H7 (cell line): Measurements from ENCODE around the gene FIGLA. TPM values are rescaled to one million over a fixed set of nuclear protein-coding genes. Genes with fewer than 3 reads are reported as not detected.

ENCODE experiments used
- DNase-seq: peaks from one replicate; pipeline ENCODE4 v3.0.0; 2012
- H3K27me3 ChIP-seq: 2 replicates; pipeline ENCODE4 v1.6.0; 2011; ENCODE audit warnings: mild to moderate bottlenecking, low read length; ENCODE audit not compliant: control insufficient read depth, insufficient read depth
- H3K36me3 ChIP-seq: replicated peaks from 2 replicates; pipeline ENCODE4 v1.5.1; 2011; ENCODE audit warnings: low read length; ENCODE audit not compliant: control insufficient read depth, insufficient read depth
- H3K4me3 ChIP-seq: 2 replicates; pipeline ENCODE4 v1.5.1; 2011; ENCODE audit warnings: low read depth, mild to moderate bottlenecking, control low read depth, low read length, moderate library complexity; ENCODE audit not compliant: insufficient read depth
- total RNA-seq: library from RNA; depleted of rRNA; stranded (reverse); fragments of >200 nt; shearing (Covaris generic); gene quantifications from 2 replicates; pipeline ENCODE4 v1.2.3, GENCODE V29; 2014

Gene FIGLA
- total RNA-seq, 1 experiment from 2014 or later, result not detected

DNA sequence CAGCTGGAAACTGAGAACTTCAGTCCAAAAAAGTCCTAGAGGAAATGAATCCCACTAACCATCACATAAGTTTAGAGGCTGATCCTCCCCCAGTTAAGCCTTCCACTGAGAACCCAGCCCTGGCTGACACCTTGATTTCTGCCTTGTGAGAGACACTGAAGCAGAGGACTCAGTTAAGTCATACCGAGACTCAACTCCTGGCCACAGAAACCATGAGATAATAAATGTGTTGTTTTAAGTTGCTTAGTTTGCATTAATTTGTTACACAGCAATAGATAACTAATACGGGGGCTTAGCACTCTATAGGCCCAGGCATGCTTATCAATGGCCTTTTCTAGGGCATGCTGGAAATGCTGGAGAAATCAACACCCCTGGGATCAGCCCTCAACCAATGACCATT is 19.0 kb downstream of the FIGLA start:
- Histone ChIP-seq H3K36me3 (no peaks in the 10 kb centered on the region), H3K27me3 (no peaks in the 10 kb centered on the region; the same call in 1 of the 2 replicates), H3K4me3 (no peak overlapping the region)
- no peak for DNase-seq

DNA sequence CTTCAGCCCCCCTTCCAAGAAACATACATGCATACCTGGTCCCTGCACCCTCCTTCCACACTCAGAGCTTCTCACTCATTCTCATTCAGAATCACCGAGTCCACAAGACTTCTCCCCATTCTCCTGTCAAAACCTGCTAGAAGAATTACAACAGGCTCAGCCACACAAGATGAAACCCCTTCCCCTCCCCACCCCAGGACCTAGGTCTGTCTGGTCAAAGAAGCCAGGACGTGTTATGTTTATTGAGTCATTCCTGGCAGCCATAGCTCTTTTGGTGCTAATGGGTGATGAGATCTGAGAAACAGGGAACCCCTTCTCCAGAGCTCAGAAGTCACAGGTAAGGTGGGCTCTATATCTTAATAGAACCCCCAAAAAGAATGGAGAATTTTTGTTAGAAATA is 21.0 kb downstream of the FIGLA start:
- Histone ChIP-seq H3K36me3 (no peaks in the 10 kb centered on the region), H3K27me3 (no peaks in the 10 kb centered on the region; the same call in 1 of the 2 replicates), H3K4me3 (no peak overlapping the region)
- DNase-seq, result no peak

DNA sequence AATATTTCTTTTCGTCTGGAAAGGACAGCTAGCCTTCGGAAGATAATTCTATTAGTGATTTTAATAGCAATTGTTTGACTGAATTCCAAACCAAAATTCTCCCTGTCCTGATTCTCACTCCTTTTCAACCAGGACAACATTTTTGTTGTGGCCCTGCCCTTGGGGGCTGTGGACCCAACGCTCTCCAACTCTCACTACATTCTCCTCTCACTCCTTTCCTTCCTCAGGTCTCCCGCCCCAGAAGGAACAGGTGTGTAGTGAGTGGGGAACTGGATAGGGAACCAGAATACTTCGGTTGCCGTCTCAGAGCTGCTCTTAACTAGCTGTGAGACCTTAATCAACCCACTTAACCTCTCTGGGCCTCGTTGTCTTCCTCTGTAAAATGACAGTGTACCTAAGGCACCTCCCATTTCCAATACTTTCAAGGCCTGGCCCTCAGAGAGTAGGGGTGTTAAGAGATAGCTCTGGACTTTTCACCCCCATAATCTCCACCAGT is 21.8 kb downstream of the FIGLA start:
- Histone ChIP-seq H3K36me3 (no peaks in the 10 kb centered on the region), H3K4me3 (no peak overlapping the region; the same call in 1 of the 2 replicates), H3K27me3 (no peaks in the 10 kb centered on the region; the same call in 1 of the 2 replicates)
- no peak for DNase-seq

DNA sequence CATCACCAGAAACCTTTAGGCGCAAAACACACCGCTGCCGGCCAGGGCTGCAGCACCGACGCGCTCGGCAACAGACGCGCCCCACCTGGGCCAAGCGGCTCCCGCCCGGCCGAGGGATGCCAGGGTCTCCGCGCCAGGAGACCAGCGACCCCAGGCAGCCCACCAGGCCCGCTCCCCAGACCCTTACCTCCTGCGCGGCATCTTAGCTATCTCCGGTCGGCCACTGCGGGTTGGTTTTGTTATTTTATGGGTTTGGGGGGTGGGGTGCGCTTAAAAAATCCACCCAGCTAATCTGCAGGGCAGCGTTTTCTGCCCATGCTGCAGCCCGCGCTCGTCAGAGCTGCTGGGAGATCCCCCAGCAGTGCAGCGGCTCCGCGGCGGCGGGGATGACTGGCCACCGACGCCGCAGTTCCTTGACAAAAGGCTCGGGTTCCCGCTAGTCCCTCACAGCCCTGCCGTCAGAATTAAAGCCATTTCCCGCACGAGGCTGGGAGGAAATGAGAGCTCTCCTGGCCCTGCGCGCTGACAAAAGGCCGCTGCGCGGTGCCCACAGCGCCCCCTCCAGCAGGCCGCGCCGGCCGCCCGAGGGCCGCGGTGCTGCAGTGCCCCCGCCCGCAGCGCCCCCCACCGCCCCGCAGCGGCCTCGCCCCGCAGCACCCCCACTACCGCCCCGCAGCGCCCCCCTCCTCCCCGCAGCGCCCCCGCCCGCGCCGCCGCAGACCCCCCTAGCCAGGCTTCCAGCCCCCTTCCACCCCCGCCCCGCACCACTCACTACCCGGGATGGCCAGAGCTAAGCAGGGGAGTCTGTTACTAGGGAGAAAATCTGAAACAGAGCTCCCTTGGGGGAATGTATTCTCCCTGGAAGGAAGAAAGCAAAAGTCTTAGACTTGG is 22.5 kb downstream of the FIGLA start, which contains the start of gene ADD2:
ADD2 (minus strand) TSS at position 502 of the 891 bp plus-strand sequence. CDS start 61,792 bp downstream, outside the sequence.
- no peaks in the 10 kb centered on the region; the same call in 1 of the 2 replicates for H3K27me3 ChIP-seq

GRCh38 chr2:70767079-70767698 is 23.3 kb downstream of the FIGLA start:
- Histone ChIP-seq H3K36me3 (no peaks in the 10 kb centered on the region), H3K4me3 (peak overlapping the region; percentile 84), H3K27me3 (no peaks in the 10 kb centered on the region; the same call in 1 of the 2 replicates)
- peak; percentile 86 for DNase-seq

More for the DNA sequence above, 22.5 kb downstream of the FIGLA start, which contains the start of gene ADD2:
- peak; percentile 94 for DNase-seq
- Histone ChIP-seq H3K4me3 (peak within 1 kb of the TSS; percentile 84), H3K36me3 (no peaks in the 10 kb centered on the region)

DNA sequence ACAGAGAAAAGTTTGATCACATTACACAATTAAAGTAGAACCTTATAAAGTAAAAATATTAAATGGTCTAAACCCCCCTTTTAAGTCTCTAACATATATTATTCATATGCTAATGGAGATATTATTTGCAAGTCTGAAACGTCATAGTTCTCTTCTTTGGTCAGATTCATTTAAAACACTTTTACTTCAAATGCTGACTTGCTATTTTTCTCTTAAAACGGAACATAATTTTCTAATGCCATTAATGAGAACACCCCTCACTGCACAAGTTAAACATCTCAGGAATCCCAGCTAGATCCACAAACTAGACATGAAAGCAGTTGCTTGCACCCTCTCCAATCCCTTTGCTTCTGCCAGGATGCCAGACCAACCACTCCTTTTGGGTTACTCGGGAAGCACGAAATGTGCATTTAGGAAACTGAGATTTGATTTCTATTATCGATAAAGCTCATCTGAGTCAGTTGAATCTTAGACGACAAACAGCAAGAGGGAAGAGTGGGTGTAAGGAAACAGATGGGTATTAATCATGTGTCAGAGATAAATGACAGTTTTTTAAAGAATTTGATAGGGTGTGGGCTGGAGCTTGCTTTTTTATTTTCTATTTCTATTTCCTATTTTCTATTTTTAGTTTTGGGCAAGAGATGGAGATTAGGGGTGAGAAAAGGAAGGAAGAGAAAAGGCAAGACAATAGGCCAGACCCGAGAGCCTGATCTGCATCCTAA is 23.9 kb downstream of the FIGLA start:
- Histone ChIP-seq H3K27me3 (no peaks in the 10 kb centered on the region; the same call in 1 of the 2 replicates), H3K4me3 (peak overlapping the region; percentile 84), H3K36me3 (no peaks in the 10 kb centered on the region)
- DNase-seq, result no peak

- DNase-seq, result no peak
- no peaks in the 10 kb centered on the region; the same call in 1 of the 2 replicates for H3K27me3 ChIP-seq
- no peak overlapping the region for H3K4me3 ChIP-seq
- no peaks in the 10 kb centered on the region for H3K36me3 ChIP-seq
Measured at GRCh38 chr2:70765507-70765906, 24.9 kb downstream of the FIGLA start.

DNA sequence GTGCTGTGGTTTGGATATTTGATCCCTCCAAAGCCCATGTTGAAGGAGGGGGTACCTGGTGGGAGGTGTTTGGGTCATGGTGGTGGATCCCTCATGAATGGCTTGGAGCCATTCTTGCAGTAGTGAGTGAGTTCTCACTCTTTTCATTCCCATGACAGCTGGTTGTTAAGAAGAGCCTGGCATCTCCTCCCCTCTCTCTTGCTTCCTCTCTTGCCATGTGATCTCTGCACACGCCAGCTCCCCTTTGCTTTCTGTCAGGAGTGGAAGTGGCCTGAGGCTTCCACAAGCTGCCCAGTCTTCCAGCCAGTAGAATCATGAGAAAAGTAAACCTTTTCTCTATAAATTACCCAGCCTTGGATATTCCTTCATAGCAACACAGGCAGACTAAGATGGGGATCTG is 31.0 kb downstream of the FIGLA start:
- H3K4me3 ChIP-seq, result no peak overlapping the region
- no peak for DNase-seq
- H3K36me3 ChIP-seq, result no peaks in the 10 kb centered on the region; the same call in 1 of the 2 replicates
- no peaks in the 10 kb centered on the region for H3K27me3 ChIP-seq

DNA sequence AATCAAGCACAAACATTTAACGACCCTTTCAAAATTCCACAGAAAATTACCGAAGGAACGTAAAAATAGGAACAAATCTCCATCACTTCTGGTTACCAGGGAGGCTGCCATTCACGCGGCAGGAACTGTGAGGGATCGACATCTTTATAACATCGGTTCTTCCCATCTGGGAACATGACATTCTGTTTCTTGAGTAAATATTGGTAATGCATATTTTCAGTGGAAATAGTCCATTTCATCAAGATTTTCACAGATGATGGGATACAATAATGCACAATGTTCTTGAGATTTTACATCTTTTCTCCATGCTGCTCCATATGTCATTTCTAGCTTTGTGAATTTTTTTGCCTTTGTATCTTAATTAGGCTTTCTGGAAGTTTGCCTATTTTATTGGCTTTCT is 32.5 kb downstream of the FIGLA start:
- Histone ChIP-seq H3K36me3 (no peaks in the 10 kb centered on the region; the same call in 1 of the 2 replicates), H3K27me3 (no peaks in the 10 kb centered on the region), H3K4me3 (no peak overlapping the region)

GRCh38 chr2:70757360-70757759 is 33.1 kb downstream of the FIGLA start:
- no peaks in the 10 kb centered on the region for H3K27me3 ChIP-seq
- no peak for DNase-seq
- no peak overlapping the region for H3K4me3 ChIP-seq
- no peaks in the 10 kb centered on the region; the same call in 1 of the 2 replicates for H3K36me3 ChIP-seq

More for the DNA sequence above, 32.5 kb downstream of the FIGLA start:
- DNase-seq, result no peak

DNA sequence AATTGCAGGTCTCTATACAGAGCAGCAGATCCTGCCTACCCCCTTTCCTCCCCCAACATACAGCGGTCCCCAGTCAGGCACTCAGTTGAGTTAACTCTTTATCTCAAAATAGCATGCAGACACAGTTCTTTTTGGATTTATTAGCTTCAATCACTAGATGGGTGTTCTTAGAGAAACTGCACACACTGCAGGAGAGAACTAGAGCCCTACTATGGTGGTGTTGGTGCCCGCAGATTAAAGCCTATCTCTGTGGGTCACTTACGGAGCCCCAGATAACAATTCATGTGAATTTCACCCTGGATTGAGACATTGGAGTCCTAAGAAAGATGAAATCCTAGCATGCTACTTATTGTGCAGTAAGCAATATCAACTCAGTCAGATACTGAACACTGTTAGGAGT is 34.3 kb downstream of the FIGLA start:
- DNase-seq, result no peak

GRCh38 chr2:70753902-70754301 is 36.5 kb downstream of the FIGLA start:
- no peaks in the 10 kb centered on the region; the same call in 1 of the 2 replicates for H3K36me3 ChIP-seq
- H3K4me3 ChIP-seq, result no peak overlapping the region
- no peaks in the 10 kb centered on the region for H3K27me3 ChIP-seq
- no peak for DNase-seq

More for the DNA sequence above, 34.3 kb downstream of the FIGLA start:
- H3K27me3 ChIP-seq, result no peaks in the 10 kb centered on the region
- H3K4me3 ChIP-seq, result no peak overlapping the region
- no peaks in the 10 kb centered on the region; the same call in 1 of the 2 replicates for H3K36me3 ChIP-seq

- Histone ChIP-seq H3K36me3 (no peaks in the 10 kb centered on the region), H3K27me3 (no peaks in the 10 kb centered on the region), H3K4me3 (no peak overlapping the region)
- DNase-seq, result no peak
Measured at GRCh38 chr2:70753031-70753430, 37.4 kb downstream of the FIGLA start.

GRCh38 chr2:70752396-70752795 is 38.0 kb downstream of the FIGLA start:
- no peak for DNase-seq
- Histone ChIP-seq H3K27me3 (no peaks in the 10 kb centered on the region), H3K4me3 (no peak overlapping the region), H3K36me3 (no peaks in the 10 kb centered on the region)
